ENCODE measurements around the gene CACNA1G.

The CACNA1G gene

GRCh38 chr17:50547035-50547735, 13.3 kb upstream of the CACNA1G start, which contains the start of gene SPATA20:
SPATA20 (plus strand) TSS chr17:50547174; CDS start chr17:50547209, 35 bp downstream.
- DNase-seq, result peak in 55 of 56 donors; percentile 19 to 89 (median 67)

GRCh38 chr17:50547736-50548083, 12.8 kb upstream of the CACNA1G start:
- no peak for DNase-seq

GRCh38 chr17:50548831-50549230, 11.7 kb upstream of the CACNA1G start:
- no peak for DNase-seq

GRCh38 chr17:50549256-50549941, 11.1 kb upstream of the CACNA1G start:
- no peak for DNase-seq

GRCh38 chr17:50549969-50550368, 10.5 kb upstream of the CACNA1G start:
- DNase-seq, result no peak

- DNase-seq, result peak in 53 of 56 donors; percentile 11 to 83 (median 52)
These were observed 9.7 kb upstream of the CACNA1G start for GRCh38 chr17:50550661-50551432.

GRCh38 chr17:50551433-50551815, 9.1 kb upstream of the CACNA1G start:
- no peak for DNase-seq

GRCh38 chr17:50551884-50552283, 8.6 kb upstream of the CACNA1G start:
- DNase-seq, result no peak

GRCh38 chr17:50554201-50554600, 6.3 kb upstream of the CACNA1G start:
- no peak for DNase-seq

- DNase-seq, result peak in 12 of 56 donors; percentile 8 to 39 (median 22)
These were observed 3.7 kb upstream of the CACNA1G start for GRCh38 chr17:50556803-50557202.

- no peak for DNase-seq
These were observed 2.9 kb upstream of the CACNA1G start for GRCh38 chr17:50557630-50558029.

- DNase-seq, result no peak
These were observed 2.4 kb upstream of the CACNA1G start for GRCh38 chr17:50558091-50558490.

GRCh38 chr17:50558581-50558940, 2.0 kb upstream of the CACNA1G start:
- no peak for DNase-seq

GRCh38 chr17:50558941-50559614, 1.4 kb upstream of the CACNA1G start:
- peak in 3 of 56 donors; percentile 18 to 36 (median 20) for DNase-seq

GRCh38 chr17:50559674-50560184, 786 bp upstream of the CACNA1G start:
- peak in 3 of 56 donors; percentile 13 to 74 (median 68) for DNase-seq

GRCh38 chr17:50560931-50561745, 623 bp downstream of the CACNA1G start:
- DNase-seq, result no peak

- DNase-seq, result peak in 1 of 56 donors; percentile 18
These were observed 1.2 kb downstream of the CACNA1G start for GRCh38 chr17:50561746-50562141.

- DNase-seq, result no peak
These were observed 2.0 kb downstream of the CACNA1G start for GRCh38 chr17:50562242-50563091.

- peak in 1 of 56 donors; percentile 5 for DNase-seq
These were observed 2.6 kb downstream of the CACNA1G start for GRCh38 chr17:50563092-50563511.
